ENCODE data around the gene CNTNAP5. TPM values are rescaled to one million over a fixed set of nuclear protein-coding genes. Genes with fewer than 3 reads are reported as not detected.

CNTNAP5 gene
- total RNA-seq, 1 experiment from 2014 or later, result not detected

DNA sequence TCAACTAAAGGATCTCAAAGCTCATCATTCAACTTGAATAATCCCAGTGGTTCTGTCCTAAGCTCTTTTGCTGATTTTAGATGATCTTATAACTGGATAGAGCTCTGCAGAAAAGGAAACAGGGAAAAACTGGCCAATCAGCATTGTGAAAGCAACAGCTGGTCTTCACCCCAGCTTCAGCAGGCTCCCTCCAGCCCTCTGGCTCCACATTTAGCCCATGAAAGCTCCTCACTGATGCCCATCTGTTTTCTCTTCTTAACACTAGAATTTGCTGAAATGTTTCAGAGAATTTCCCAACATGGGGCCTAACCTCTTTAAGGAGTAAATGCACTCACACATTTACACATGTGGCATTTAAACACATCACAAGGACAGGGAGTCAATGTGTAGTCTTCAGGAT lies 223.3 kb downstream of the CNTNAP5 start:
- peaks cover 8% of the 10 kb centered on the region for H3K9me3 Mint-ChIP-seq (ENCODE audit: low read depth, unreplicated experiment)
- no TSS peak for BruUV-seq (replicated peaks)
- intact Hi-C loops (cut with micrococcal nuclease; ENCODE audit: unreplicated experiment), result no loop called here
- H3K4me3 Mint-ChIP-seq (ENCODE audit: low read depth, unreplicated experiment), result no peak overlapping the region
- no peak overlapping the region for H3K27ac Mint-ChIP-seq (ENCODE audit: unreplicated experiment)
- TF ChIP-seq, protein P1, sequence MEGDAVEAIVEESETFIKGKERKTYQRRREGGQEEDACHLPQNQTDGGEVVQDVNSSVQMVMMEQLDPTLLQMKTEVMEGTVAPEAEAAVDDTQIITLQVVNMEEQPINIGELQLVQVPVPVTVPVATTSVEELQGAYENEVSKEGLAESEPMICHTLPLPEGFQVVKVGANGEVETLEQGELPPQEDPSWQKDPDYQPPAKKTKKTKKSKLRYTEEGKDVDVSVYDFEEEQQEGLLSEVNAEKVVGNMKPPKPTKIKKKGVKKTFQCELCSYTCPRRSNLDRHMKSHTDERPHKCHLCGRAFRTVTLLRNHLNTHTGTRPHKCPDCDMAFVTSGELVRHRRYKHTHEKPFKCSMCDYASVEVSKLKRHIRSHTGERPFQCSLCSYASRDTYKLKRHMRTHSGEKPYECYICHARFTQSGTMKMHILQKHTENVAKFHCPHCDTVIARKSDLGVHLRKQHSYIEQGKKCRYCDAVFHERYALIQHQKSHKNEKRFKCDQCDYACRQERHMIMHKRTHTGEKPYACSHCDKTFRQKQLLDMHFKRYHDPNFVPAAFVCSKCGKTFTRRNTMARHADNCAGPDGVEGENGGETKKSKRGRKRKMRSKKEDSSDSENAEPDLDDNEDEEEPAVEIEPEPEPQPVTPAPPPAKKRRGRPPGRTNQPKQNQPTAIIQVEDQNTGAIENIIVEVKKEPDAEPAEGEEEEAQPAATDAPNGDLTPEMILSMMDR (IDR thresholded peaks at IDR 0.05; ENCODE audit: unreplicated experiment), result no peak
- H3K4me1 Mint-ChIP-seq (ENCODE audit: low read depth, unreplicated experiment), result no peaks in the 10 kb centered on the region
- CTCF ChIA-PET, result no interaction called here
- no peaks in the 10 kb centered on the region for H3K36me3 Mint-ChIP-seq (ENCODE audit: insufficient read depth, unreplicated experiment)
- no peak for DNase-seq
- H3K27me3 Mint-ChIP-seq (ENCODE audit: unreplicated experiment), result no peaks in the 10 kb centered on the region

DNA sequence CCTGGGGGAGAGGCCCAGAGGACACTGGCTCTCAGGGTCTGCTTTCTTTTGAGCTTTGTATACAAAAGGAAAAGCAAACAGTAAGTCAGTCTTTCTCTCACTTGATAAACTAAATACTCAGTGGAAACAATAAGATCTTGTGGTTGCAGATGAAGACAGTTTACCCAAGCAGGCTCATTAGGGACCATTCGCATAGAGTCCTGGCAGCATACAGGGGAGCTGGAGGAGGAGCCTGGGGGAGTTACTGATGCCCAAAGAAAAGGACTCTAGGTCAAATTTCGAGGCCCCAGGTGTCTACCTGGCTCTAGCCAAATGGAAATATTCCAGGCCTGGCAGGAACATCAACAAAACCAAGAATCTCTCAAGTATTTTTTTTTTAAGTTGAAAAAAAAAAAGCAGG lies 225.3 kb downstream of the CNTNAP5 start:
- CTCF ChIA-PET, result no interaction called here
- Mint-ChIP-seq H3K4me1 (ENCODE audit: low read depth, unreplicated experiment) (no peaks in the 10 kb centered on the region), H3K27ac (ENCODE audit: unreplicated experiment) (no peak overlapping the region), H3K27me3 (ENCODE audit: unreplicated experiment) (no peaks in the 10 kb centered on the region), H3K4me3 (ENCODE audit: low read depth, unreplicated experiment) (no peak overlapping the region), H3K36me3 (ENCODE audit: insufficient read depth, unreplicated experiment) (no peaks in the 10 kb centered on the region), H3K9me3 (ENCODE audit: low read depth, unreplicated experiment) (peaks cover 8% of the 10 kb centered on the region)
- TF ChIP-seq, protein P1 (IDR thresholded peaks at IDR 0.05; ENCODE audit: unreplicated experiment), result no peak
- no TSS peak for BruUV-seq (replicated peaks)
- intact Hi-C loops (cut with micrococcal nuclease; ENCODE audit: unreplicated experiment), result no loop called here
- DNase-seq, result no peak

DNA sequence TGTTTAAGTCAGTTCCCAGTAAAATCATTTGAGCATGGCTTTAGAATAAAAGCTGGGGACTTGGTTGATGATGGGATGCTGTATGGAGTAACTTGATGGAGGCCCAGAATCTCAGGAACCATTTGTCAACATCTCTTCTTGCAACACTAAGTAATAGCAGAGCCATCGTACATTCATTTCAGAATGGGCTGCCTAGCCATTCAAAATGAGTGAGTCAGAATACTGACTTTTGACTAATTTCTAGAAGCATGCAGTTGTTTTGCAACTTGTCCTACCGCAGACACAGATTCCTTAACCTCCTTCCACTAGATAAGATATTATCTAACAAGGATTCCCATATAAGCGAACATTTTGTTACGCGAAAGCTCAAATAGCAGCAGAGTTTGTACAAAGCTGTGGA lies 229.5 kb downstream of the CNTNAP5 start:
- CTCF ChIA-PET, result no interaction called here
- H3K27ac Mint-ChIP-seq (ENCODE audit: unreplicated experiment), result no peak overlapping the region
- H3K27me3 Mint-ChIP-seq (ENCODE audit: unreplicated experiment), result no peaks in the 10 kb centered on the region
- BruUV-seq (replicated peaks), result no TSS peak
- TF ChIP-seq, protein P1 (IDR thresholded peaks at IDR 0.05; ENCODE audit: unreplicated experiment), result no peak
- intact Hi-C loops (cut with micrococcal nuclease; ENCODE audit: unreplicated experiment), result no loop called here
- H3K36me3 Mint-ChIP-seq (ENCODE audit: insufficient read depth, unreplicated experiment), result no peaks in the 10 kb centered on the region
- H3K4me3 Mint-ChIP-seq (ENCODE audit: low read depth, unreplicated experiment), result no peak overlapping the region
- H3K4me1 Mint-ChIP-seq (ENCODE audit: low read depth, unreplicated experiment), result no peaks in the 10 kb centered on the region
- peaks cover 7% of the 10 kb centered on the region for H3K9me3 Mint-ChIP-seq (ENCODE audit: low read depth, unreplicated experiment)
- no peak for DNase-seq

DNA sequence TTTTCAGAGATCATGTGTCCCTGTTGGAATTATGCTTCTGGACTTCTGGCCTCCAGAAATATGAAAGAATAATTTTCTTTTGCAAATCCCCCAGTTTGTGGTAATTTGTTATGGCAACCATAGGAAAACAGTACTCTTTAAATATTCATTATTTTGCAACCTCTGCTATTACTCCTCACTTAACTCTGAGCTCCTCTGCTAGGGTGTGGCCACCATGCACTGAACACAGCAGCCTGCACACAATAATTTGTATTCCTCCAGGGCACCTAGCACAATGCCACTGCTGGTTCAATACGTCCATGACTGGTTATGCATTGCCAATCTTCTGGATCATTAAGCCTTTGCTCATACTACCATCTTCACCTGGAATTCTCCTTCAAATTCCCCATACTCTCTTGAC lies 232.0 kb downstream of the CNTNAP5 start:
- Mint-ChIP-seq H3K9me3 (ENCODE audit: low read depth, unreplicated experiment) (peaks cover 4% of the 10 kb centered on the region), H3K27me3 (ENCODE audit: unreplicated experiment) (no peaks in the 10 kb centered on the region), H3K4me1 (ENCODE audit: low read depth, unreplicated experiment) (no peaks in the 10 kb centered on the region), H3K36me3 (ENCODE audit: insufficient read depth, unreplicated experiment) (no peaks in the 10 kb centered on the region), H3K27ac (ENCODE audit: unreplicated experiment) (no peak overlapping the region), H3K4me3 (ENCODE audit: low read depth, unreplicated experiment) (no peak overlapping the region)
- no TSS peak for BruUV-seq (replicated peaks)
- intact Hi-C loops (cut with micrococcal nuclease; ENCODE audit: unreplicated experiment), result no loop called here
- TF ChIP-seq, protein P1 (IDR thresholded peaks at IDR 0.05; ENCODE audit: unreplicated experiment), result no peak
- CTCF ChIA-PET, result interaction anchor here (0.6 kb wide), 1 partner anchor 486 kb away, joined by 3 read pairs; no protein-coding TSS in a partner anchor
- DNase-seq, result no peak
